HG02678 (cell line): ENCODE results near the gene LGR6.
"Not testable (repeated sequence)": the region's sequence is repeated elsewhere in the genome, so short reads cannot be mapped to it uniquely, and the experiment has no call there.

ENCODE experiments used
- ATAC-seq: cut with Tn5 transposase; IDR thresholded peaks from one replicate; pipeline ENCODE4 v1.9.1; 2021; ENCODE audit warnings: mild to moderate bottlenecking, moderate library complexity; ENCODE audit not compliant: unreplicated experiment

LGR6 gene

DNA sequence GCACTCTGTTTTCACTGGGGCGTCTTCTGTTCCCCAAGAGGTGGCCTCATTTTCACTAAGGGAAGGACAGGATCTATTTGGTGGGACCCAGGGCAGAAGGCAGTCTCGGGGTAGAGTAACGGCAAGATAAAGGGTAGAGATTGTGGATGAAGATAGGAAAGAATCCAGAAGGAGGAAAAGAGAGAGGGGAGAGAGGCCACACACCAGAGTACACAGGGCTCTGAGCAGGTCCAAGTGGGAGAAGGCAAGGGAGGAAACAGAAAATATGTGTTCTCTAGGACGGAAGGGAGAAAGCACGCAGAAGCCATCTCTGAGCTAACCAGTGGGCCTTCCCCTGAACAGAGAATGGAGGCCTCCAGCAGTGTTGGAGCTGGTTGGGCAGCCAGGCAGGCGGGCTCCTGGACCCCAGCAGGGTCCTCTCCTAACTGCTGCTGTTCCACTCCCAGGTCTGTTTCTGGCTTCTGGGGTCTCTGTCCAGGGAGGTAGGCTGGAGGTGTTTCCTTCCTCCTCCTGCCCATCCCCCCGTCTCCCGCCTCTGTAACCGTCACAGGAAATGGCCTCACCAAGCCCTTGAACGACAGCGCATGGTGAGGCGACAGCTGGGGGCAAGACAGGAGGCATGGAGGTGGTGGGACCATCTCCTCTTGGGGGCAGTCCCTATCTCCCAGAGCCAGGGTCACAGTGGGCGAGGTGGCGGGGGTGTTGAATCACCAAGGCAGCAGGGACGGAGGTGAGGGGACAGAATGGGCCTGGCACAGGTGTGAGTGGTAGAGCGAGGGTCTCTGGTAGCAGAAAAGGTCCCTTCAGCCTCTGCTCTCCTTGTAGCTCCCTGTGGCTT, 33.8 kb upstream of the LGR6 start:
- ATAC-seq: peak; percentile 25

DNA sequence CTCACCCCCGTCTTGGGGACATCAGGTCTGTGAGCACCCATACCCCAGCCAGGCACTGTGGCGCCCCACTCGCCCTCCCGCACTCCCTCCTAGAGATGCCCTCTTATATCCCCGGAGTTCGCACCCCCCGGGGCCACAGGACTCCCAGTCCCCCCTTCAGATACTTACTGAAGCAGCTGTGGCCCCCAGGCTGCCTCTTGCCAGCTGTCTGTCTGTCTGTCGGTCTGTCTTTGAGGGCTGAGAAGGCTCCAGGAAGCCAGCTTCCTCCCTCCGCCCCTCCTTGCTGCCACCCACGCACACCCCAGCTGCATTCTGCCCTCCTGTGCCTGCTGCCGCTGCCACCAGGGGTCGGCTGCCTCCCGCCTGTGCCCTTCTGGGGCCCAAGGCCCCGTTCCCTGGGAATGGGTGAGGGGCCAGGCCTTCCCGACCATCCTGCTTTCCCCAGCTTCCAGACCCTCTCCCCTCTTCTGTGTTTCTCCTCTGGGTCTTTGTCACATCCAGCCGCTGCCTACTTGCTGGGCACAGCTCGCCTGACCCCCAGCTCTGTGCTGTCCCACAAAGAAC, 33.1 kb upstream of the LGR6 start, which contains the start of gene PTPN7:
TSS of gene PTPN7 (minus strand) at position 226 of the 564 bp plus-strand sequence. CDS start 1,200 bp downstream, outside the sequence.
- ATAC-seq: peak; percentile 57

DNA sequence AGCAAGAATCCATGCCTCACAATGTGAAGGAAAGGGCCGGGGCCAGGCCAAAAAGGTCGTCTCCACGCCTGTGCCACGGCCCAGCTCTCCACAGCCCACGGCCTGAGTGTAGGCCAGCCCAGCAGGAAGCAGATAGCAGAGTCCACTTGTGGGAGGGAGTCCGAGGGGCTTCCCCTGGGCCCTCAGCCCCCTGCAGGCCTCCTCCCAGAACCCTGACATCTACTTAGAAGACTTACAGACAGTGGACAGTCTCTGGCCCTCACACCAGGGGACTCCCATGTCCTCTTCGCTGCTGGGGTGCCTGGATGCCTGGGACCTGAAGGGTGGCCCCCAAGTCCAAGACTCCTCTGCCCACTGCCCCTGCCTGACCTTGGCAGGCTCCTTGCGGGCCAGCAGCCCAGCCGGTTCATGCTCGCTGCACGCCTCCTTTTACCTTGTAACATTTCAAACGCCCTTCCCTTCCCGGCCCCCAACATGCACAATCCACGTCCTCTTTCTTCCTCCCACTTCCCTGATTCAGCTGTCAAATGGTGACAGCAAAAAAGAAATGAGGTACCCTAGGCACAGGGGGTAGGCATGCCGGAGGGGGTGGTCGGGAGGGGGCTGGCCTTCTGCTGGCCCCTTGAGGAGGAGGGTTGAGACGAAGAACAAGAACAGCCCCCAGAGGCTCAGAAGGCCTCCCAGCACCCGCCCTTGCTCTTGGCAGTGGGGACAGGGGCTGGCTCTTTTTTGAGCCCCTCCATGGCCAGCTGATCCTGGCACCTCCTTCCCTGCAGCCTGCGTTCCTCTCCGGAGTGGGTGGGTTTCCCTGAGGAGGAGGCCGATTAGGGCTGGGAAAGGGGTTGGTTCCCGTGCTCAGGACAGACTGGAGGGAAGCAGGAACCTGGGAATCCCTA, 32.2 kb upstream of the LGR6 start:
- no peak for ATAC-seq

DNA sequence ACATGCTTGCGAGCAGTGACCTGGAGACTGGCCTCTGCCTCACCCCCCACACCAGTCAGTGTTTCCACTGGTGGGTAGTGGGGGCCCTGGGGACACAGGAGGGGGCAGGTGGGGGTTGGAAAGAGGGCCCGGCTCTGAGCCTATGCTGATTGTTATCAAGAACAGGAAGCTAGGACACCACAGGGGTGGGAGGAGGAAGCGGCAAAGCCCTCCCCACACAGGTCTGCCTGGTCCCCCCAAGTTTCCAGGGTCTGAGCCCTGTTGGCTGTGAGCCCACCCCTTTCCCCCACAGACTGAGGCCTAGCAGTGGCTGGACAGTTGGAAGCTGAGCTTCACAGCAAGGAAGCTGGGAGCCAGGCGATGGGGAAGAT, 31.6 kb upstream of the LGR6 start:
- no peak for ATAC-seq

DNA sequence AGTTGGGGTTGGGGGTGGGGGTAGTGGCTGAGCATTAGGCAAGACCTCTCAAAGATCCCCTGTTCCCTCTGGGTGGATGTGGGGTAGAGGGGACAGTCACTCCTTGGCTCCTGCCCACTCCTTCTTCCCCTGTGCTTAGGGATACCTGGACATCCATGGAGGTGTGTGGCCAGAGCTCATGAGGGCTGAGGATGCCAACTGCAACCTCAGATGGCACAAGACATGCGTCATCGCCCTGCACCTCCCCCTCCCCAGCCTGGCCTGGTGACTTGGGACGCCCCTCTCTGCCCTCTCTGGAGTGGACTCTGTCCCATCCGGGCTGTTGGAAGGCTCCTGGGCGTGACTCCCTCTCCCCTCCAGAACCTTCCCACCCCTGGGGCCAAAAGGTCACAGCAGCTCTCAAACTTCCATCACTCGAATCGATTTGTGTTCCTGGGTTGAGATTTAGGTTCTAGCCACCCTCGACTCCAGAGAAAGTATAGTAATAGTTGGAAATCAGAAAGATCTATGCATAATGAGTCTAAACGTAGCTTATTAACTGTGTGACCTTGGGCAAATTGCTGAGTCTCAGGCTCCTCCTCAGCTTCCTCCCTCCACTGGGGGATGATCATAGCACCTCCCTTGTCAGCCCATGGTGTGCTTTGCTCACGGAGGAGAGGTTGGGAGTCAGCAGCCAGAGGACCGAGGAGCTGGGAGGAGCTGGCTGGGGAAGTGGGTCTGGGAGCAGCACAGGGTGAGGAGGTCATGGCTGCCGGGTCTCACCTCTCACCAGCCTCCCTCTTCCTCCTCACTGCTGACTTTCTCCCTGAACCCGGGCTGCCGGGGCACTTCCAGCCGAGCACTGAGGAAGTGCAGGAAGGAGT, 30.9 kb upstream of the LGR6 start:
- no peak for ATAC-seq

DNA sequence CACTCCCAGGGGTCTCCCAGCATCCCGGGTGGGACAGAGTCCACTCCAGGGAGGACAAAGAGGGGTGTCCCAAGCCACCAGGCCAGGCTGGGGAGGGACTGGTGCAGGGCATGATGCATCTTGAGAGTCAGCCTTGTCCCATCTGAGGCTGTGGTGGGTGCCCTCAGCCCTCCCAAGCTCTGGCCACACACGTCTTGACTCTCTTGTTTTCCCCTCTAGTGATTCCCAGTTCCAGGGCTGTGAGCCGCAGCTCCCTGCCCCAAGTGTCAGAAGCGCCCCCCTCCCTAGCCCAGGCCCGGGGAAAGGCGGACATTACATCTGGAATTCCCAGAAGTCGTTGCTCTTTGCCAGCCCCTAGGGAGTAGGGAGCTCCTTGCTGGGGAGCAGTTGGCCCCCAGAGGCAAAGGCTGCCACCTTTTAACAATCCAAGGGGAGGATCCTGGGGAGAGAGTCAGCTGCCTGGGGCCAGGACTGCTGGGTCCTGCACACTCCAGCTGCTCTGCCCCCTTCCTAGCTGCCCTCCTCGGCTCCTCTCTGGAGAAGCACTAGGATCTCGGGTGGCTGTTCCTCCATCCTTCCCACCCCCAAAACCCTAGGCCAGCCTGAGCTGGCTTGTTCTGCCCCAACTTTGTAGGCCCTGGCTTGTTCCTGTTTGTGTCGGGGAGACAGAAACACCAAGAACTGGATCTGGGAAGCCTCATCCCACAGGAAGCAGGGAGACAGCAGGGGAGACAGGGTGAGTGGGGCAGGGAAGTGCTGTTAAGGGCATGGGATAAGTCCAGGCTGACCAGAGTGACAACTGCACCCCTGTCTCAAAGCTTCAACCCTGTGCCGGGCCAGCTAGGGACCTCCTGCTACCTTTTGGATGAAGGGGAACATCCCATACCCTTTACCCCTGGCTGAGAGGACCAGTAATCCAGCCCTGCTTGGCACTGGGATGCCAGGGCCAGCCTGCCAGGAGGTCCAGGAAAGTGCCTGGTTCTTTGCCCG, 30.0 kb upstream of the LGR6 start:
- no peak for ATAC-seq

DNA sequence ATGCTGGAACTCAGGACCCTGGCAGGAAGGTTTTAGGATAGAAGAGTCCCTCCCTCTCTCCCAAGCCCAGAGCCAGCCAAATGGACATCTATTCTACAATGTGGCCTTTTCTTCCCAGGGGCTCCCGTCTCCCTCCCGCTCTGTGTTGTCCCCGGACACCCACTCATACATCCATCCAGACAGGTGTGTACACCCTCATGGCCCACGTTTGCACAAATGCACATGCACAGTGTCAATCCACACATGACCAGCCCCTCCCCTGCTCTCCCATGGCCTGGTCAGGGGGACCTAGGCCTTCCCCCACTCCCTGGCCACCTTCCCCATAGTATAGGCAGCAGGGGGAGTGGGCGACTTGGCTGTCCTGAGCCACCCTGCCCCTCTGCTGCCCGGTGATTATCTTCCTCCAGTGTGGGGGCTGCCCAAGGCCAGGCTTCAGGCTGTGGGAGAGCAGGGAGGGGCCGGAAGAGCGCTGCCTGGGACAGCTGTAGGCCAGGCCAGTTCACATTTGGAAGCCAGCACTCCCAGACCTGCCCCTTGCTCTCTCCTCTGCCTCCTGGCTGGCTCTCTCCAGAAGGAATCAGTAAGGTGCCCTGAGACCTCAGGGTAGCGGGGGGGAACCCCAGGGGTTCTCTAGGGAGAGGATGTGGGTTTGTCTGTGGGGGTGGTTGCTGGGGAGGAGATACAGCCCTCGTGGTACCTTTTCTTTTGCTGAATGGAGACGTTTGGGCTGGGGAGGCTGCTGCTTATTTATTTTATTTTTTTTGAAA, 29.1 kb upstream of the LGR6 start:
- peak; percentile 48 for ATAC-seq

DNA sequence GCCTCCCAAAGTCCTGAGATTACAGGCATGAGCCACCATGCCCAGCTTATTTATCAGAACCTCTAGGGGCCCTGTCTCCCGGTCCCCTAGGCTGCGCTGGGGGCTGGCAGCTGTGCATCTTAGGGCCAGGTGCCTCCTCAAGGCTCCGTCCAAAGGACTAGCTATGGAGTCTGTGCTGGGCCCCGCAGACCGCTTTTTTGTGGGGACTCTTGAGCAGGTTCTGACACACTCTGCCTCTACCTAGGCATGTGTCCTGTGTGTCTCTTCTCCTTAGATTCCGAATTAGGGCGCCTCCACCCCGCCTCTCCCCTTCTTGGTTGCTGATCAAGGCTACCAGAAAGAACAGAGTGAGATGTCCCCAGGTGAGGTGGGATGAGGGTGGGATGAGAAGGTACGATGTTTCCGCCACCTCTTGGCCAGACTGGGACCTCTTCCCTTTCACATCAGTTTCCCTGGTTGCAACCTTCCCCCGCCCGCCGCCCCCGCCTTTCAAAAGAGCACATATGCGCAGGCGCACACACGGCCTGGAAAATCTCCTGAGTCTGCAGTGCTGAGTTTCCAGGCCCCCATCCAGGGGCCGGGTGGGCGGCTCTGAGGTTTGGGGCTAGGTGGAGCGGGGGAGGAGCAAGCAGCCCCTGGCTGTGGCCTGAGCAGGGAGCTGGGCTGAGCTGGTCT, 28.2 kb upstream of the LGR6 start:
- no peak for ATAC-seq

DNA sequence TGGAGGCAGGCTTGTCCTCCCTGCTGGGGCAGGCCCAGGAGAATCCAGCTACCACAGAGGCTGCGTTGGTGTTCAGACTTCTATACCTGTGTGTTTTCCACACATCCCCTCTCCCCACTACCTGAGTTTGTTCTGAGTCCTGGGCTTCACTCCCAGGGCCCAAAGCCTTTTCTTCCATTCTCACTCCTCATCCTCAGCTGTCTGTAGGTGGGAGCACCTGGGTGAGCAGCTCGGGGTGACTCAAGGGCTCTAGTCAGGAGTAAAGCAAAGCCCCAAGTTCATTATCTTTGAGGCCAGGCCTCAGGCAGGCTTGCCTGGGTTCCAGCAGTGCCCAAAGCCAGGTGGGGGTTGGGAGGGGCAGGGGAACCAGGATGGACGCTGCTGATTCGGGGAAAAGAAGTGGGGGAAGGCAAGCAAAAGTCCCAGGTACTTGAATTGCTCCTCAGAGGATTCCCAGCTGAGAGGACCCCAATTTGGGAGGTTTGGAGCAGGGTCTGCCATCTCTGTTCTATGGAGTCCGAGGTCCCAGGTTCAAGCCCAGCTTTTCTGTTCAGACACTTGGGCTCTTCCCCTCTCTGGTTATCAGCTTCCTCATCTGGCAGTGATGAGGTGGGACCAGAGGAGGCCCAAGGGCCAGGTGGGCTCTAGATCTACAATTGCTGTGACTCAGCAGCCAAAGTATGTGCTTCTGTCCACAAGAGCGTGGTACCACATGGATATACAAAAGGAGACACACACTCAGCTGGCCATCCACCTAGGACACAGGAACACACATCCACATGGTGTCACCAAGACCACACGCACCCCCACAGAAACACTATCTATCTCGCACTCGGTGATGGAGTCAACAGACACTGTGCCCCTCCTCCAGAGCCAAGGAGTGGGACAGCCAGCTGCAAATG, 27.4 kb upstream of the LGR6 start:
- no peak for ATAC-seq

DNA sequence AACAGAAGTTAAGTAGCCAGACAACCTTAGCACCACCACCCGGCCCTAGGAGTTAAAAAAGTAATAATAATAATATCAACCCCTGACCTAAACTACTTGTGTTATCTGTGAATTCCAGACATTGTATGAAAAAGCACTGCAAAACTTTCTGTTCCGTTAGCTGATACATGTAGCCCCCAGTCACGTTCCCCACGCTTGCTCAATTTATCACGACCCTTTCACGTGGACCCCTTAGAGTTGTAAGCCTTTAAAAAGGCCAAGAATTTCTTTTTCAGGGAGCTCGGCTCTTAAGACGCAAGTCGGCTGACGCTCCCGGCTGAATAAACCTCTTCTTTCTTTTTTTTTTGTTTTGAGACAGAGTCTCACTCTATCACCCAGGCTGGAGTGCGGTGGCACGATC, 26.5 kb upstream of the LGR6 start:
- not testable (repeated sequence) for ATAC-seq

DNA sequence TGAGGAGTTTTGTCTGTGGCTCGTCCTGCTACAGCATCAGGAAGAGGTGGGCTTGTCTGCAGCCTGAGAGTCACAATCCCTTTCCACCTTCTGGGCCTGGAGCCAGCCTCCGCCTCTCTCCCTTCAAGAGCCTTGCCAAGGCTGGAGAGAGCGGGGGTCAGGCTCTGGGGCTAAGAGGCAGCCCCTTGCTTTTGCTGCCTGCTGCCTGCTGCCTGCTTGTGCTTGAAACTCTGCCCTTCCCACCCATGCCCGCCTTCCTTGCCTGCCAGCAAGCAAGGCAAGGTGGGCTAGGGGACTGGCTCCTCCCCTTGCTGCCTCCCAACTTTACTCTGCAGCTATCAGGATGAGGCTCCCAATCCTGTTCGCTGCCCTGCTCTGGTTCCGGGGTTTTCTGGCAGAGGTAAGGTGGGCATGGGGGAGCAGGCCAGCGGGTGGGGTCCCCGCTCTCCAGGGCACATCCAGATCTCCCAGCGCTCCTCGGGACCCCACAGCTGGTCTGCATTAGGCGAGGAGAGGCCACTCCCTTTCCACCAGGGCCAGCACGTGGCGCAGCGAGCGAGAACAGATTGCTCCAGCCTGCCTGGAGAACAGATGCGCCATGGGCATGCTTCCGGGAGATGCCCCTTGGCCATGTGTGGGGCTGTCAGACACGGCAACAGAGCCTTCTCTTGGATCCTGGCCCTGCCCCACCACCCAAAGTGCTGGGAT, 25.7 kb upstream of the LGR6 start:
- no peak for ATAC-seq

DNA sequence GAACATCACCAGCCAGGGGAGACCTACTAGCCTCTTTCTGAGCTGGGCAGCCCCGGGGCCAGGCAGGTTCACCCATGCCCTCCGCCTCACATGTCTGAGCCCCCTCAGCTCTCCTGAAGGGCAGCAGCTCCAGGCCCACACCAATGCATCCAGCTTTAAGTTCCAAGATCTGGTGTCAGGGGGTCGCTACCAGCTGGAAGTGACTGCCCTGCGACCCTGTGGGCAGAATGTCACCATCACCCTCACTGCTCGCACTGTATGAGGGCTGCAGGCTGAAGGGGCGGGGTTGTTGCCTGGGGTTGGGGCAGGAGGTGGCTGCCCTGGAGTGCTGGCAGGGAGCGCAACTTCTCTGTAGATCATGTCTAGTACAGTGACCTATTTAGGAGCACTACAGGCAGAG, 24.7 kb upstream of the LGR6 start:
- ATAC-seq: no peak

DNA sequence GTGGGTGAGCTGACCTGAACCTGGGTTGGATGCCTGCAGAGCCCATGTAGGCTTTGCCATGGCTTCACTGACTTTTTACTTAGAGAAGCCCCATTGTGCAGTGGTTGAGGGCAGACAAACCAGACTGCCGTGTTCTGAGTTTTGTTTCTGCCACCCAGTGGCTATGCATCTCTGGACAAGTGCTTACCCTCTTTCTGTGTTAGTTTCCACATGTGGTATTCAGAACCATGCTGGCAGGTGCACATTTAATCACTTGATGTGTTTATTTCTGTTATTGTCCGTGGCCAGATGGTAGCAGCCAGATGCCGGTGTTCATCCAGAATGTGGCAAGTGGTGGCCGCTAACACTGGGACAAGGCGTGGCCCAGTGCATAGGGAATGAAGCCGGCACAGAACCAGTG, 22.9 kb upstream of the LGR6 start:
- ATAC-seq: no peak

DNA sequence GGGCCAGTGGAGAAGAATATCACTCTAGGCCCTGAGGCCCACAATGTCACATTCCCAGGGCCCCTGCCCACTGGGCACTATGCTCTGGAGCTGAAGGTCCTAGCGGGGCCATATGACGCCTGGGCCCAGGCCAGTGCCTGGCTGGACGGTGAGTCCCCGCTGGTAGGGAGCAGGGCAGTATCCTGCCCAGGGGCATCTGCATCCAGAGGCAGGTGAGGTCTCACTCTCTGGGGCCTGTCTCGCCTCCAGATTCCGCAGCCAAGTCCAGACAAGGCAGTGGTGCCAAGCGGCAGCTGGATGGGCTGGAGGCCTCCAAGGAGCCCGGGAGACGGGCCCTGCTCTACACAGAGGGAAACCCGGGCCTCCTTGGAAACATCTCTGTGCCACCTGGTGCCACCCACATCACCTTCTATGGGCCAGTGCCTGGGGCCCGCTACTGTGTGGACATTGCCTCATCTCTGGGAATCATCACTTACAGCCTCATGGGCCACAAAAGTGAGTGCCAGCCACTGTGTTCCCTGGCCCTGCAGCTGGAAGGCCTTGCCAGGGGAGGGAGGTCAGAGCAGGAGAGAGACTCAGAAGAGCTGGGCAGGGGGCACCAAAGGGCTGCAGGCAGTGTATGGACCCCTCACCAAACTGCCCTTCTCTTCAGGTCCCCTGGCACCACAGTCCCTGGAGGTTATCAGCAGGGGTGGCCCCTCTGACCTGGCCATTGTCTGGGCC, 22.1 kb upstream of the LGR6 start:
- no peak for ATAC-seq

DNA sequence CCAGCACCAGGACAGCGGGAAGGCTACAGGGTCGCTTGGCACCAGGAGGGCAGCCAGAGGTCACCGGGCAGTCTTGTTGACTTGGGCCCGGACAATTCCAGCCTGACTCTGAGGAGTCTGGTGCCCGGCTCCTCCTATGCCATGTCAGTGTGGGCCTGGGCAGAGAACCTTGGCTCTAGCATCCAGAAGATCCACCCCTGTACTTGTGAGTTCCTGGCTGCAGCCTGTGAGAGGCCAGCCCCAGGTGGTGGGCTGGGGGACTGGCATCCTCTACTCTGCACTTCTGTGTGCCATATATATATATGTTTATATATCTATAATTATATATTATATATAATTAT, 21.6 kb upstream of the LGR6 start:
- ATAC-seq: no peak

DNA sequence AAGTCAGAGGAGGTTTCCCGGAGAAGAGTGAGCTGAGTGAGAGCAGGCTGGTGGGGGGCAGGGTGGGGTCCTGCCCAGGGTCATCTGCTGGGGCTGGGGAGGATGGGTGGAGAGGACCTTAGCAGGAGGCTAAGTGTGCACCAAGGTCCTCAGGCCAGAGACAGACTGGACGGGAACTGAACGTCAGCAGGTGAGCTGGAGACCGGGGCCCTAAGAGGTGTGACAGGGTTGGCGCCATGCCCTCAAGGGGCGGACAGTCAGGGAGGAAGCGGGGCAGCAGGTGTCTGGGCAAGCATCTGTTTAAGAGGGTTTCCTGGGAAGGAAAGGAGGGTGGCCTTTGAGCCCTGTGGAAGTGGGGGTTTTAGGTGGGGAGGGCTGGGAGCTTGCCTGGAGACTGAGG, 19.6 kb upstream of the LGR6 start:
- no peak for ATAC-seq
